Thymus (tissue), 11 donors: Measurements from ENCODE around the gene LRRC8D. TPM values are rescaled to one million over a fixed set of nuclear protein-coding genes. Genes with fewer than 3 reads are reported as not detected.
A peak's percentile ranks its signal among the peaks of the same experiment; 100 is the strongest.

Experiments used
- DNase-seq, 9 donors: peaks; one replicate each; pipeline ENCODE4 v3.0.0-alpha.2; 2013; ENCODE audit warnings: low spot score in 9 of 9, low read depth in 6 of 9, missing footprints in 1 of 9
- H3K27ac ChIP-seq, 2 donors: one replicate each; pipeline ENCODE4 v1.5.1; 2013; ENCODE audit warnings: control low read depth in 1 of 2, low read depth in 1 of 2, low read length in 1 of 2, mild to moderate bottlenecking in 1 of 2, moderate library complexity in 1 of 2
- H3K27me3 ChIP-seq, 2 donors: one replicate each; pipeline ENCODE4 v1.5.1; 2013; ENCODE audit warnings: low read length in 1 of 2; ENCODE audit not compliant: control insufficient read depth in 2 of 2, insufficient read depth in 1 of 2
- H3K36me3 ChIP-seq, 2 donors: one replicate each; pipeline ENCODE4 v1.5.1; 2013; ENCODE audit warnings: low read length in 1 of 2, mild to moderate bottlenecking in 1 of 2, moderate library complexity in 1 of 2; ENCODE audit not compliant: control insufficient read depth in 2 of 2, insufficient read depth in 2 of 2
- H3K4me1 ChIP-seq, 2 donors: one replicate each; pipeline ENCODE4 v1.5.1; 2013; ENCODE audit warnings: low read length in 2 of 2; ENCODE audit not compliant: control insufficient read depth in 2 of 2, insufficient read depth in 2 of 2
- H3K4me3 ChIP-seq, 2 donors: one replicate each; pipeline ENCODE4 v1.5.1; 2013; ENCODE audit warnings: low read length in 2 of 2, control low read depth in 1 of 2, mild to moderate bottlenecking in 1 of 2
- H3K9me3 ChIP-seq, 2 donors: one replicate each; pipeline ENCODE4 v1.5.1; 2013; ENCODE audit warnings: low read length in 1 of 2, mild to moderate bottlenecking in 1 of 2; ENCODE audit not compliant: control insufficient read depth in 2 of 2, insufficient read depth in 1 of 2
- WGBS: extraction: QIAGEN DNeasy Blood & Tissue Kit; methylation state at CpG from one replicate; pipeline ENCODE4 v1.1.7; 2013; 5-methylcytosine and 5-hydroxymethylcytosine counted together
- polyA plus RNA-seq: library from polyadenylated mRNA; stranded (reverse); fragments of 200-250 nt; gene quantifications from one replicate; pipeline ENCODE4 v1.2.3, GENCODE V29; 2013
- total RNA-seq: library from RNA; stranded (reverse); fragments of 120-200 nt; gene quantifications from one replicate; pipeline ENCODE4 v1.2.4, GENCODE V29; 2013
- donor health status: healthy.

Gene LRRC8D
- total and polyA plus RNA-seq, 2 donors: 23.6 to 23.8 TPM

DNA sequence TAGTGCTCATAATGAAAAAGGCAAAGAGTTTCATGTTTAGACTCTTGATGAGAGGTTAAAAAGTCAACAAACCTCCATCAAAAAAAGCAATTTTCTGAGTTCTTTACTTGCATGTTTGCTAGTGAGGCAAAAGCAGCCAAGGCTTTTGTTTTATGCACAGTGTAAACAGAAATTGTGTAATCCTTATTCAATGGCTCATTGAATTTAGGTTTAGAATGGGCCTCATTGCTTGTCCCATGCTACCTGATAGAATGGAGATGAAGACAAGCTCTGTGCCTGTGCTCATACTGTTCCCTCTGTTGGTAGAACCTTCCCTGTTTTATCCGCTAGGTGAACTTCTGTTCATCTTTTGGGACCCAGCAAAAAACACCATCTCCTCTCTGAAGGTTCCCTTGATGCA is 10.0 kb upstream of the LRRC8D start:
- DNase-seq: no peak
- Histone ChIP-seq H3K9me3 (no peaks in the 10 kb centered on the region), H3K4me3 (no peak overlapping the region), H3K27ac (no peak overlapping the region), H3K27me3 (no peaks in the 10 kb centered on the region), H3K4me1 (peaks cover 24 to 26% of the 10 kb centered on the region in 2 donors), H3K36me3 (no peaks in the 10 kb centered on the region)
- WGBS: 100% methylated on average over 1 of the region's 1 CpG

DNA sequence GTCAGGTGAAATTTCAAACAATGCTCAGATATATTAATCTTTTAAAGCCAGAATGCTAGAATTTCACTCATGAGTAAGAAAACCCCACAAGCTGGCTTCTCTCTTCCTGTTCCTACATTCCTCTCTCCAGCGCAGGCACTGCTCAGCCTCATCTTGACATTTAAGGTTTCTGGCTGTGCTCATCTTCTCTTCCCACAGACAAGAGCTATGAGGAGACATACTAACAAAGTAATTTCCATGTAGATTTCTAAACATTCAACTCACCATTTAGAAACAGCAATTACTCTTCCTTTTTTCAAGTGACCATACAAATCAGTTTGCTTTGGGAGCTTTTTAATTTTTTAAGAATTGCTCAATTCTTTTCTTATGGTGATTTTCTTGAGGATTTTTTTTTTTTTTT is 7.8 kb upstream of the LRRC8D start:
- Histone ChIP-seq H3K4me1 (peaks cover 15 to 16% of the 10 kb centered on the region in 2 donors), H3K27ac (no peak overlapping the region), H3K36me3 (no peaks in the 10 kb centered on the region), H3K4me3 (no peak overlapping the region), H3K9me3 (no peaks in the 10 kb centered on the region), H3K27me3 (no peaks in the 10 kb centered on the region)
- no peak for DNase-seq
- 81% methylated on average over 1 of the region's 1 CpG for WGBS

DNA sequence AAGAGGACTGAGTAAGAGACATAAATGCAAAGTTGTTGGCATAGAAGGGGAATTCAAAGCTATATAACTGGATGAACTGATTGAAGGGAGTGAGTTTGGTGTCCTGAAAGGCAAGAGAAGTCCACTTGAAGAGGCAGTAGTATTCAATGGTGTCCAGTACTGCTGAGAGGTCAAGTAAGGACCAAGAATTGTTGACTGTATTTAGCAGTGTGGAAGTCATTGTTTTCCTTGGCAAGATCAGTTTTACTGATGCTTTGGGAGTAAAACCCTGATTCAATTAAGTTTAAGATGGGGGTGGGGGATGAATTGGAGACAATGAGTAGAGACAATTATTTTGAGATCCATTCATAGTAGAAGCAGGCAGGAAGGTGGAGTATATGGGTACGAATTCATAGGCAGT is 5.8 kb upstream of the LRRC8D start:
- 96% methylated on average over 1 of the region's 1 CpG for WGBS
- H3K27me3 ChIP-seq: no peaks in the 10 kb centered on the region
- H3K36me3 ChIP-seq: no peaks in the 10 kb centered on the region
- H3K27ac ChIP-seq: no peak overlapping the region
- H3K4me1 ChIP-seq: peaks cover 13 to 17% of the 10 kb centered on the region in 2 donors
- DNase-seq: no peak
- no peaks in the 10 kb centered on the region for H3K9me3 ChIP-seq
- no peak overlapping the region for H3K4me3 ChIP-seq

DNA sequence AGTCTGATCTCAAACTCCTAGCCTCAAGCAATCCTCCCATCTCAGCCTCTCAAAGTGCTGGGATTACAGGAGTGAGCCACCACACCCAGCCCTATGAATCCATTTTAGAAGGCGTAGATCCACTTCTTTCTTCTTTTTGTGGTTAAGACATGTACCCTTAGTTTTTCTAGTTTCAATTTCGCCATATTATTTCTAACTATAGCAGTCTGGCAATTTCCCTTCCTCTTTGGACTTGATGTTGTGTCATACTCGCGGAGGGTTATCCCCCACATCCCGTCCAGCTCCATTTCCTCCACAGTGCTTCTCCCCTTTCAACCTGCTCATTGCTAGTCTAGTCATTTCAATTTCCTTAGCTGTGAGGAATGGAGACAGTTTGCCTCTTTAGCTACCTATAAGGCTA is 5.2 kb upstream of the LRRC8D start:
- Histone ChIP-seq H3K27me3 (no peaks in the 10 kb centered on the region), H3K36me3 (no peaks in the 10 kb centered on the region), H3K4me1 (peaks cover 14 to 23% of the 10 kb centered on the region in 2 donors), H3K27ac (no peak overlapping the region), H3K4me3 (no peak overlapping the region), H3K9me3 (no peaks in the 10 kb centered on the region)
- DNase-seq: no peak
- 36% methylated on average over 5 of the region's 5 CpGs for WGBS

DNA sequence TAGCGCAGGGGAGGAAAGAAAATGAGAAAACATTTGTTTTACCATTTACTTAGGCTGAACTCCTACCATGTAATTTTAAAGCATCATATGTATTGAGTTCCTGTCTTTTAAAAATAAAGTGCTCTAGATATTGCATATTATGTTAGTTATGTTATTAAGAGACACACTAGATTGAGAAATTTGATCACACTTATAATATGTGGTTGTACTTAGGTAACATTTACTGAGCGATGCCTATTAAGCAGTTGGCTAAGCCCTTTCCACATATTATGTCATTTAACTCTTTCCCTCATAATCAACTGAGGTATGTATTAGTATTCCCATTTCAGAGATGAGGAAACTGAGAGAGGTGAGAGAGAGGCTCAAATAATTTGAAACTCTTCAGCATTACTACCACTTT is 4.5 kb upstream of the LRRC8D start:
- WGBS: 92% methylated on average over 2 of the region's 2 CpGs
- H3K9me3 ChIP-seq: no peaks in the 10 kb centered on the region
- H3K27ac ChIP-seq: no peak overlapping the region
- H3K27me3 ChIP-seq: no peaks in the 10 kb centered on the region
- DNase-seq: no peak
- H3K36me3 ChIP-seq: no peaks in the 10 kb centered on the region
- no peak overlapping the region for H3K4me3 ChIP-seq
- peaks cover 14 to 24% of the 10 kb centered on the region in 2 donors for H3K4me1 ChIP-seq

DNA sequence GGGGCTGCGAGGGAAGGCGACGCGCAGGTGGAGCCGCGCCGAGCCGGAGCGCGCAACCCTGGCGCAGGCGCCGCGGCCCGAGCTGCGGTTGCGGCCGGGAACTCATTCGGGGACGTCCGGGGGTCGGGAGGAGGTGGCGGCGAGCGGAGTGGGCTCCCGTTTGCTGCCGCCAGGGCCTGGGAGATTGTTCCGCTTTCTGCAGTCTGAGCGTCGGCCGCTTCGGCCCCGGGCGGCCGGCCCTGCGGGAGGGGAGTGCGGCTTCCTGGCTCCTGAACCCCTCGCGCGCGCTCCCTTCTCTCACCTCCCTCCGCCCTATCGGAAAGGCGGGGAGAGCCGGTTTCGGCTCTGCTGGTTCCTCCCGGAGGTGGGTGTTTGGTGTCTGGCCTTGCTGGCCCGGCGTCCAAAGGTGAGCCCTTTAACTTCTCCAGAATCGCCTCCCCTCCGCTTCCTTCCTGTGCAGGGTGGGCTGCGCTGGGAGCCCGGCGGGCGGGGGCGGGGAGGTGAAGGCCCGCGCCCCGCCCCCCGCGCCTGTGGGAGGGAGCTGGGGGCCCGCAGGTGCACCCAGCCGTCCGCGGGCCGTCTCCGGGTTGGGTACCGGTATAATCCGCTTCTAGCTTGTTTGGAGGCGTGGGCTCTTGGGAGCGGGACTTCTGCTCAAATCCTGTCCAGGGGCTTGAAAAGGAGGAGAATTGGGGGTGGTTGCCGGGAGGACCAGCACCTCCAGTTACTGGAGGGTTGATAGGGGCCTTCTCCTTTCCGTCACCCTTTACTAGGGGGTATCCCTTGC is 683 bp downstream of the LRRC8D start:
- Histone ChIP-seq H3K4me3 (peak overlapping the region; percentile 74 to 92), H3K4me1 (peaks cover 19 to 28% of the 10 kb centered on the region in 2 donors), H3K36me3 (no peaks in the 10 kb centered on the region), H3K9me3 (no peaks in the 10 kb centered on the region), H3K27ac (peak overlapping the region; percentile 85 to 92), H3K27me3 (no peaks in the 10 kb centered on the region)
- WGBS: under 1% methylated on average over 73 of the region's 73 CpGs
- DNase-seq: peak; percentile 61 to 95 (median 87)

DNA sequence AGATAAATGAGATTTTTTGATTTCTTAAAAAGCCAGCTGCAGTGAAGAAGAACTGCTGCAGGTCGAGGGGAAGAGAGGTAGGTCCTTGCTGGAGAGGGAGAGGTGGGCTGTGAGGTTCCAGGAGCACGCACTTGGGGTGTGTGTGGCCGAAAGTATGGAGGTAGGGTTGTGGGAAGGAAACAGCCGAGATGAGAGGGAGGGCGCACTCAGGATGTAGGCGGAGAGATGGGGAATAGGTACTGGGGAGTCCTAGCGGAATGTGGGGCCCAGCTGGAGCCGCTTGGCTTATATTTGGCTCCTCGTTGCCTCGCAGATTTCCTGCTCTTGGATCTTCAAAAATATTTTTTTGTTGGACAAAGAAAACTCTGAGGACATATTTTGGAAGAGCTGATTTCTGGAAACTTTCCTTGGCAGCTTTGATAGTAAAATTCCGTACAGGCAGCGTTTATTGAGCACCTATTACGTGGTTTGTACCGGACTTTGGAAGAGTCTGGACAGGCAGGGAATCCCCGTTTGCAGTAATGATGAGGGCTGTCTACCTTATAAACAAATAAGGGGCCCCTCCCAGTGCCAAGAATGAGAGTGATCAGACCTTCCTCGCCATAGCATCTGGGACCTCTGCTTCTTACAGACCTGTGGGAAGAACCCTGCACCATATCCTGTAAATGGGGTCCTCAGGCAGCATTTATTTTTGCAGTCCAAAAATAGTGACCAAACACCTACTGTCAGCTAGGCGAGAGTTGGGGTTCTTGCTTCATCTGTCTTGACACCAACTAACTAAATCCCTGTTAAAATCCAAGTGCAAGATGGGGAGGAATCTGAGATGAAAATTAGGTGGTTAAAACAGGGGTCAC is 1.5 kb downstream of the LRRC8D start:
- Histone ChIP-seq H3K4me1 (peaks cover 19 to 28% of the 10 kb centered on the region in 2 donors), H3K9me3 (no peaks in the 10 kb centered on the region), H3K4me3 (peak overlapping the region; percentile 74 to 92), H3K27me3 (no peaks in the 10 kb centered on the region), H3K36me3 (no peaks in the 10 kb centered on the region), H3K27ac (peak overlapping the region; percentile 3 to 85)
- 40% methylated on average over 17 of the region's 17 CpGs for WGBS
- DNase-seq: no peak

DNA sequence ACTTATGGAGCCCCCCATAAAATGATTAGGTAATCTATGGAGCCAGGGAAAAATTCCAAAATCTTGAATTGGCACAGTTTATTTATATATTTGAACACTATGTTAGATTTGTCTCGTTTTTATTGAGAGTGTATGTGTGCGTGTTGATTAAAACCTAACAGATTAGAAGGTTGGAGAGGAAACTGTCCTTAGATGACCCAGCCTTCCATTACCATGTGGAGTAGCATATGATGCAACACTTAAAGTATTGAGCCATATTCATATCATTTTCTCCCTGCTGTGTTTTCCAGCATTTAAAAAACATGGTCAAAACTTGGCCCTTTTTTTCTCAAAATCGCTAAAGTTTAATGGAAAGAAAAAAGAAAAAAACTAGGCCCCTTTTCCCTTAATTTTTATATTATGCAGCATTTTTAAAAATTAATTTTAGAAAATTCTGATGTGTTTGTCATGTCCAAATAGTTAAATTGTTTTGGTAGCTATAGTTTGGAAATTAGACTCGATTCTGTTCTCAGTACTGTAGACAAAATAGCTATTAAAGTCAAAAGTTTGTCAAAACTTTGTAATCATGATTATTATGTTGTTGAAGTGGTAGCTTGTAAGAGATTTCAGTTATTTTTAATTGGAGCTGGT is 2.3 kb downstream of the LRRC8D start:
- Histone ChIP-seq H3K36me3 (no peaks in the 10 kb centered on the region), H3K27me3 (no peaks in the 10 kb centered on the region), H3K4me1 (peaks cover 19 to 28% of the 10 kb centered on the region in 2 donors), H3K9me3 (no peaks in the 10 kb centered on the region), H3K27ac (no peak overlapping the region), H3K4me3 (no peak overlapping the region)
- no peak for DNase-seq
- 85% methylated on average over 4 of the region's 4 CpGs for WGBS
